ENCODE results near the gene TSPYL6. TPM values are rescaled to one million over a fixed set of nuclear protein-coding genes. Genes with fewer than 3 reads are reported as not detected.

TSPYL6 gene
- total and polyA plus RNA-seq, 2 donors (not counting 3 experiments of a cell fraction or from before 2014, with no cell fraction given) = 0.03 TPM; not detected in 1

DNA sequence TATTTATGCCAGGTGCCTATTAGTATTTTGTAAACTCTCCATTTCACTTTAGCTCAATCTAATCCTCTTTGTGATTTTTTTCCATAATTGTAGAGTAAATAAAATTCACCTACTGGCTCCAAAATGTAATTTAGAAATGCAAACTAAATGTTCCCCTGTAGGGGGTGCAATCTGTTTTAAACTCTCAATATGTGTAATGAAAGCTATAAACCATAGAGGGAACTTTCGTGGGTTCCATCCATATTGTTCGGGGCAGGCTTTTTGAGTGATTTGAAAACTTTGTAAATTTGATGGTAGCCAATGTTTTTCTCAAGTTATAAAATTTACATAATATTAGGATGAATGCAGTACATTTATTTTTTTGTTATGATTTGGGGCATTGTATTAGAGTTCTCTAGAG, 49.4 kb downstream of the TSPYL6 start:
- Histone ChIP-seq H3K4me2 (ENCODE audit: insufficient read depth, low read length) (no peak overlapping the region), H3K79me2 (ENCODE audit: control insufficient read depth, insufficient read depth, low read length) (no peaks in the 10 kb centered on the region), H3K9me1 (replicated peaks; ENCODE audit: control insufficient read depth, extremely low read depth, insufficient read depth, low read length) (no peaks in the 10 kb centered on the region), H3K27ac (ENCODE audit: insufficient read depth, low read depth, low read length) (no peak overlapping the region), H3K36me3 (ENCODE audit: control insufficient read depth in 2 of 2, extremely low read depth in 1 of 2, insufficient read depth in 2 of 2, low read length in 2 of 2) (no peaks in the 10 kb centered on the region), H3K4me3 (replicated peaks in 1 of 3; ENCODE audit: insufficient read depth in 1 of 3, low read depth in 1 of 3, low read length in 3 of 3) (no peak overlapping the region), H3K9ac (replicated peaks; ENCODE audit: extremely low read depth, insufficient read depth, low read length) (no peak overlapping the region), H4K20me1 (replicated peaks; ENCODE audit: control insufficient read depth, extremely low read depth, insufficient read depth, low read length) (no peaks in the 10 kb centered on the region), H3K9me3 (replicated peaks; ENCODE audit: control insufficient read depth, insufficient read depth, low read length) (no peaks in the 10 kb centered on the region), H2AFZ (ENCODE audit: low read depth, low read length) (no peak overlapping the region), H3K4me1 (ENCODE audit: control insufficient read depth, extremely low read depth, insufficient read depth, low read length) (peaks cover 7% of the 10 kb centered on the region), H3K27me3 (ENCODE audit: control insufficient read depth in 2 of 2, insufficient read depth in 2 of 2, low read length in 2 of 2) (no peaks in the 10 kb centered on the region)
- POLR2A ChIA-PET = no interaction called here
- CTCF ChIA-PET = interaction anchor here (0.5 to 1.7 kb wide), 35 partner anchors 9 to 498 kb away, joined by 3 to 43 read pairs (median 4); a partner anchor contains a TSS
- intact Hi-C loops (cut with micrococcal nuclease) = loop anchor here (1.0 to 10.0 kb wide), 5 partner anchors 211 to 498 kb away; partner anchors contain the start of gene SPTBN1
- no TSS peak for BruUV-seq (replicated peaks)
- TF ChIP-seq EZH2 (IDR thresholded peaks at IDR 0.05; ENCODE audit: borderline replicate concordance, low read depth, low read length, severe bottlenecking) (no peak), POLR2A (IDR thresholded peaks at IDR 0.05; ENCODE audit: low read depth, low read length) (no peak), MAX (IDR thresholded peaks at IDR 0.05; ENCODE audit: insufficient read depth, insufficient read length) (no peak), CTCF (IDR thresholded peaks at IDR 0.05; ENCODE audit: extremely low read depth in 1 of 2, insufficient read depth in 1 of 2, low read depth in 1 of 2, low read length in 2 of 2) (peak; percentile 29 to 33), MYC (IDR thresholded peaks at IDR 0.05; ENCODE audit: low read depth, low read length) (no peak)
- FAIRE-seq (peak; percentile 50), DNase-seq (ENCODE audit: low read depth, low spot score) (peak; percentile 58)
- dilution Hi-C loops (cut with MboI; ENCODE audit: extremely low pct_ligation_motif_present, low sequenced_read_pairs) = no loop called here

GRCh38 chr2:54204476-54204875, 51.6 kb downstream of the TSPYL6 start:
- no peak overlapping the region for H3K4me2 ChIP-seq (ENCODE audit: insufficient read depth, low read length)
- dilution Hi-C loops (cut with MboI; ENCODE audit: extremely low pct_ligation_motif_present, low sequenced_read_pairs) (no loop called here), intact Hi-C loops (cut with micrococcal nuclease) (loop anchor here (10.0 kb wide), 2 partner anchors 410 to 500 kb away; no protein-coding TSS in a partner anchor)
- H3K9ac ChIP-seq (replicated peaks; ENCODE audit: extremely low read depth, insufficient read depth, low read length) = no peak overlapping the region
- no peaks in the 10 kb centered on the region for H3K79me2 ChIP-seq (ENCODE audit: control insufficient read depth, insufficient read depth, low read length)
- CTCF ChIA-PET = interaction anchor here (0.6 to 1.7 kb wide), 5 partner anchors 19 to 500 kb away, joined by 3 to 5 read pairs (median 3); no protein-coding TSS in a partner anchor
- BruUV-seq (replicated peaks) = no TSS peak
- POLR2A ChIA-PET = no interaction called here
- no peak overlapping the region for H3K4me3 ChIP-seq (replicated peaks in 1 of 3; ENCODE audit: insufficient read depth in 1 of 3, low read depth in 1 of 3, low read length in 3 of 3)
- FAIRE-seq = no peak
- DNase-seq (ENCODE audit: low read depth, low spot score) = no peak
- peaks cover 7% of the 10 kb centered on the region for H3K4me1 ChIP-seq (ENCODE audit: control insufficient read depth, extremely low read depth, insufficient read depth, low read length)
- H3K9me3 ChIP-seq (replicated peaks; ENCODE audit: control insufficient read depth, insufficient read depth, low read length) = no peaks in the 10 kb centered on the region
- TF ChIP-seq MAX (IDR thresholded peaks at IDR 0.05; ENCODE audit: insufficient read depth, insufficient read length) (no peak), CTCF (IDR thresholded peaks at IDR 0.05; ENCODE audit: extremely low read depth in 1 of 2, insufficient read depth in 1 of 2, low read depth in 1 of 2, low read length in 2 of 2) (no peak), MYC (IDR thresholded peaks at IDR 0.05; ENCODE audit: low read depth, low read length) (no peak), POLR2A (IDR thresholded peaks at IDR 0.05; ENCODE audit: low read depth, low read length) (no peak), FOS (IDR thresholded peaks at IDR 0.05; ENCODE audit: borderline replicate concordance, insufficient read depth, low read length) (no peak), EZH2 (IDR thresholded peaks at IDR 0.05; ENCODE audit: borderline replicate concordance, low read depth, low read length, severe bottlenecking) (no peak), GATA2 (IDR thresholded peaks at IDR 0.05; ENCODE audit: insufficient read depth, insufficient read length, low read depth, low read length) (no peak), POLR2AphosphoS5 (IDR thresholded peaks at IDR 0.05; ENCODE audit: insufficient read depth, low read depth, low read length) (no peak), JUN (IDR thresholded peaks at IDR 0.05; ENCODE audit: borderline replicate concordance, insufficient read depth, insufficient read length, low read depth) (no peak)
- H3K27me3 ChIP-seq (ENCODE audit: control insufficient read depth in 2 of 2, insufficient read depth in 2 of 2, low read length in 2 of 2) = no peaks in the 10 kb centered on the region
- no peak overlapping the region for H3K27ac ChIP-seq (ENCODE audit: insufficient read depth, low read depth, low read length)
- no peak overlapping the region for H2AFZ ChIP-seq (ENCODE audit: low read depth, low read length)
- no peaks in the 10 kb centered on the region for H3K9me1 ChIP-seq (replicated peaks; ENCODE audit: control insufficient read depth, extremely low read depth, insufficient read depth, low read length)
- no peaks in the 10 kb centered on the region for H3K36me3 ChIP-seq (ENCODE audit: control insufficient read depth in 2 of 2, extremely low read depth in 1 of 2, insufficient read depth in 2 of 2, low read length in 2 of 2)
- H4K20me1 ChIP-seq (replicated peaks; ENCODE audit: control insufficient read depth, extremely low read depth, insufficient read depth, low read length) = no peaks in the 10 kb centered on the region
